Testis (tissue), 3 donors: ENCODE results near the gene ATAD2B. TPM values are rescaled to one million over a fixed set of nuclear protein-coding genes. Genes with fewer than 3 reads are reported as not detected.

ENCODE experiments used
- DNase-seq: peaks from one replicate; pipeline ENCODE4 v3.0.0-alpha.2; 2019
- H3K27ac ChIP-seq, 2 donors: fragments of 200-600 bp; sonication (generic); one replicate each; pipeline ENCODE4 v1.5.1; 2019
- H3K27me3 ChIP-seq: fragments of 200-600 bp; sonication (generic); one replicate; pipeline ENCODE4 v1.5.1; 2019
- H3K36me3 ChIP-seq: fragments of 200-600 bp; sonication (generic); one replicate; pipeline ENCODE4 v1.5.1; 2017; ENCODE audit warnings: low read depth; ENCODE audit errors: missing control alignments
- H3K4me1 ChIP-seq: fragments of 200-600 bp; sonication (generic); one replicate; pipeline ENCODE4 v1.5.1; 2019
- H3K4me3 ChIP-seq, 2 donors: fragments of 200-600 bp; sonication (generic); one replicate each; pipeline ENCODE4 v1.5.1; 2017 to 2019
- H3K9me3 ChIP-seq: fragments of 200-600 bp; sonication (generic); one replicate; pipeline ENCODE4 v1.5.1; 2017
- POLR2A ChIP-seq: fragments of 450-650 bp; IDR thresholded peaks from one replicate; pipeline ENCODE4 v1.6.1; 2017; ENCODE audit warnings: antibody characterized with exemption, mild to moderate bottlenecking, moderate library complexity
- WGBS, 2 donors: methylation state at CpG; one replicate each; pipeline ENCODE4 v1.1.5; 2018; 5-methylcytosine and 5-hydroxymethylcytosine counted together
- intact Hi-C: fragments of 100-400 bp; cut with DNase I; formaldehyde crosslinking; loops from one replicate; pipeline ENCODE4 v1.15.1; 2023; ENCODE audit warnings: low total_unique reads
- polyA plus RNA-seq: library from polyadenylated mRNA; stranded (reverse); fragments of 350-450 nt; fragmentation: Illumina TruSeq; extraction: RNeasy Lipid Tissue Mini Kit (QIAGEN cat#74804); gene quantifications from one replicate; pipeline ENCODE4 v1.2.3, GENCODE V29; 2014; ENCODE audit warnings: low read depth, low replicate concordance; ENCODE audit not compliant: insufficient read depth
- total RNA-seq, 2 donors: library from RNA; depleted of rRNA; stranded (reverse); fragments of >200 nt; gene quantifications; one replicate each; pipeline ENCODE4 v1.2.3, GENCODE V29; 2016
- TF ChIP-seq, protein P1 (sequence below), 3 experiments: fragments of 450-650 bp in 2 of 3; fragments of 200-600 bp in 1 of 3; sonication (generic) in 1 of 3; IDR thresholded peaks; one replicate each; pipeline ENCODE4 v1.5.1; 2016 to 2019; ENCODE audit warnings: antibody characterized with exemption in 3 of 3, mild to moderate bottlenecking in 2 of 3, moderate library complexity in 1 of 3

ATAD2B gene
- total and polyA plus RNA-seq, 3 donors from 2014 or later: 11.7 to 32.3 (median 23.2) TPM

DNA sequence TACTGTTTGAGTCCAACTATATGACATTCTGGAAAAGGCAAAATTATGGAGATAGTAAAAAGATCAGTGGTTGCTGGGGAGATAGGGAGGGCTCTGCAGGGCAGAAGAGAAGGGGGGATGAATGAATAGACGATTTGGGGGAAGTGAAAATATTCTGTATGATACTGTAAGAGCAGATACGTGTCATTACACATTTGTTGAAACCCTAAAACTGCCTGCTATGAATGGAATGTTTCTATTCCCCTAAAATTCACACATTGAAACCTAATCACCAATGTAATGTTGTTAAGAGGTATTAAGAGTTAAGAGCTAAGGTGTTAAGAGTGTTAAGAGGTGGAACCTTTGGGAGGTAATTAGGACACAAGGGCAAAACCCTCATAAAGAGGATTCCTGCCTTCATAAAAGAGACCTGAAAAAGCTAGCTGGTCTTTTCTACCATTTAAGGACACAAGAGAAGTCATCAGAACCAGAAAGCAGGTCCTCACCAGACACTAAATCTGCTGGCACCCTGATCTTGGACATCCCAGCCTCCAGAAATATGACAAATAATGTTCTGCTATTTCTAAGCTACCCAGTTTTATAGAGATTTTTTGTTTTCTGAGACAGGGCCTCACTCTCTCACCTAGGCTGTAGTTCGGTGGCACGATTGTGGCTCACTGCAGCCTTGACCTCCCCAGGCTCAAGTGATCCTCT lies 76.2 kb downstream of the ATAD2B start:
- Histone ChIP-seq H3K36me3 (no peaks in the 10 kb centered on the region), H3K9me3 (no peaks in the 10 kb centered on the region), H3K4me3 (no peak overlapping the region), H3K4me1 (no peaks in the 10 kb centered on the region), H3K27me3 (no peaks in the 10 kb centered on the region), H3K27ac (no peak overlapping the region)
- DNase-seq: no peak
- intact Hi-C loops: no loop called here
- 74 to 84% methylated on average over 4 of the region's 4 CpGs for WGBS, 2 donors
- no peak for TF ChIP-seq POLR2A
- TF ChIP-seq, protein P1, sequence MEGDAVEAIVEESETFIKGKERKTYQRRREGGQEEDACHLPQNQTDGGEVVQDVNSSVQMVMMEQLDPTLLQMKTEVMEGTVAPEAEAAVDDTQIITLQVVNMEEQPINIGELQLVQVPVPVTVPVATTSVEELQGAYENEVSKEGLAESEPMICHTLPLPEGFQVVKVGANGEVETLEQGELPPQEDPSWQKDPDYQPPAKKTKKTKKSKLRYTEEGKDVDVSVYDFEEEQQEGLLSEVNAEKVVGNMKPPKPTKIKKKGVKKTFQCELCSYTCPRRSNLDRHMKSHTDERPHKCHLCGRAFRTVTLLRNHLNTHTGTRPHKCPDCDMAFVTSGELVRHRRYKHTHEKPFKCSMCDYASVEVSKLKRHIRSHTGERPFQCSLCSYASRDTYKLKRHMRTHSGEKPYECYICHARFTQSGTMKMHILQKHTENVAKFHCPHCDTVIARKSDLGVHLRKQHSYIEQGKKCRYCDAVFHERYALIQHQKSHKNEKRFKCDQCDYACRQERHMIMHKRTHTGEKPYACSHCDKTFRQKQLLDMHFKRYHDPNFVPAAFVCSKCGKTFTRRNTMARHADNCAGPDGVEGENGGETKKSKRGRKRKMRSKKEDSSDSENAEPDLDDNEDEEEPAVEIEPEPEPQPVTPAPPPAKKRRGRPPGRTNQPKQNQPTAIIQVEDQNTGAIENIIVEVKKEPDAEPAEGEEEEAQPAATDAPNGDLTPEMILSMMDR (IDR thresholded peaks at IDR 0.05): no peak

DNA sequence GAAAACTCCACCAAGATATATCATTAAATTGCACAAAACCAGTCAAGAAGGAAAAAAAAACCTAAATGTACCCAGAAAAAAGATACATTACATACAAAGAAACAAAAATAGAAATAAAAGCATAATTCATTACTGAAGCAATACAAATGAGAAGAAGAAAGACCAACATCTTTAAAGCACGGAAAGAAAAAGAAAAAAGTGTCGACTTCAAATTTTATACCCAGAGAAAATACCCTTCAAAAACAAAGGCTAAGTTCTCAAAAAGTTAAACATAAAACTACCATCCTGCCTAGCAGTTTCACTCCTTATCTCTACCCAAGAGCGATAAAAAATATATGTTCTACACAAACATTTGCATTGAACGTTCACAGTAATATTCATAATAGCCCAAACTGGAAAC lies 82.0 kb downstream of the ATAD2B start:
- TF ChIP-seq, protein P1 (IDR thresholded peaks at IDR 0.05): no peak
- no peak for TF ChIP-seq POLR2A
- intact Hi-C loops: no loop called here

GRCh38 chr2:23843051-23843976 lies 83.6 kb downstream of the ATAD2B start:
- no peak overlapping the region for H3K27ac ChIP-seq
- H3K27me3 ChIP-seq: no peaks in the 10 kb centered on the region
- H3K9me3 ChIP-seq: no peaks in the 10 kb centered on the region
- DNase-seq: no peak
- no peak overlapping the region for H3K4me3 ChIP-seq
- no peaks in the 10 kb centered on the region for H3K4me1 ChIP-seq
- no peaks in the 10 kb centered on the region for H3K36me3 ChIP-seq
- no peak for TF ChIP-seq POLR2A
- TF ChIP-seq, protein P1 (IDR thresholded peaks at IDR 0.05): no peak
- 94% methylated on average over 7 of the region's 7 CpGs for WGBS, 2 donors
- intact Hi-C loops: no loop called here

More for the DNA sequence above, 82.0 kb downstream of the ATAD2B start:
- Histone ChIP-seq H3K27me3 (no peaks in the 10 kb centered on the region), H3K4me3 (no peak overlapping the region), H3K27ac (no peak overlapping the region), H3K36me3 (no peaks in the 10 kb centered on the region), H3K4me1 (no peaks in the 10 kb centered on the region), H3K9me3 (no peaks in the 10 kb centered on the region)
- 87 to 90% methylated on average over 4 of the region's 4 CpGs for WGBS, 2 donors
- DNase-seq: no peak

- Histone ChIP-seq H3K9me3 (no peaks in the 10 kb centered on the region), H3K27ac (no peak overlapping the region), H3K4me1 (no peaks in the 10 kb centered on the region), H3K27me3 (no peaks in the 10 kb centered on the region), H3K36me3 (no peaks in the 10 kb centered on the region), H3K4me3 (no peak overlapping the region)
- no peak for DNase-seq
- intact Hi-C loops: no loop called here
- WGBS, 2 donors: 84 to 88% methylated on average over 3 of the region's 3 CpGs
- TF ChIP-seq, protein P1 (IDR thresholded peaks at IDR 0.05): no peak
- TF ChIP-seq POLR2A: no peak
Measured at GRCh38 chr2:23839919-23840578, 86.9 kb downstream of the ATAD2B start.
